K562 (cell line): ENCODE data around the gene SNRPA. TPM values are rescaled to one million over a fixed set of nuclear protein-coding genes. Genes with fewer than 3 reads are reported as not detected.

Source experiments
- ATAC-seq: fragments of 200-7000 bp; cut with Tn5 transposase; 3 replicates; pipeline ENCODE4 v1.9.1; 2020; ENCODE audit warnings: moderate library complexity
- BruUV-seq: library from RNA; stranded (reverse); fragments of 400-500 nt; replicated peaks from 2 replicates; lab custom pipeline; 2021; lab: Mats Ljungman, UMichigan
- CTCF ChIA-PET: fragments of 300-600 bp; formaldehyde crosslinking; extraction: SDS; loops from one replicate; lab custom pipeline; 2021; ENCODE audit warnings: low intra/inter-chr PET ratio; lab: Yijun Ruan, JAX
- POLR2A ChIA-PET: fragments of 300-600, 350-650 bp; sonication (Branson Sonifier 250); formaldehyde crosslinking; extraction: SDS; loops from one replicate; lab custom pipeline; 2021; ENCODE audit warnings: antibody characterized with exemption, inconsistent platforms; lab: Yijun Ruan, JAX
- DNase-seq, 4 experiments: peaks; one replicate each; pipeline versions ENCODE4 v3.0.0 to v3.0.0-alpha.2; 2011 to 2018; ENCODE audit warnings: low spot score in 3 of 4, mixed read lengths in 3 of 4; ENCODE audit errors: extremely low read depth in 1 of 4
- FAIRE-seq: peaks from 2 replicates; lab custom pipeline; 2011; peaks lifted over from hg19 to GRCh38; lab: Jason Lieb, UNC
- H2AFZ ChIP-seq: 2 replicates; pipeline ENCODE4 v1.6.0; 2011; ENCODE audit warnings: low read depth, low read length, control low read depth, inconsistent platforms
- H3K27ac ChIP-seq: fragments of 200-600 bp; 3 replicates; pipeline ENCODE4 v1.8.0; 2011; ENCODE audit warnings: low read depth, mild to moderate bottlenecking, control low read depth, inconsistent platforms, low read length, moderate library complexity, mixed read lengths; ENCODE audit errors: extremely low read depth
- H3K27me3 ChIP-seq, 2 experiments: fragments of 300-600 bp in 1 of 2; 2 replicates in 1 of 2; 3 replicates in 1 of 2; pipeline versions ENCODE4 v1.6.0 to v1.8.0; 2011; ENCODE audit warnings: inconsistent platforms in 2 of 2, low read length in 2 of 2, mild to moderate bottlenecking in 1 of 2, mixed read lengths in 1 of 2, moderate library complexity in 1 of 2; ENCODE audit not compliant: control insufficient read depth in 2 of 2, insufficient read depth in 2 of 2
- H3K36me3 ChIP-seq: fragments of 300-600 bp; 3 replicates; pipeline ENCODE4 v1.8.0; 2011; ENCODE audit warnings: mild to moderate bottlenecking, low read length, inconsistent platforms; ENCODE audit not compliant: control insufficient read depth, insufficient read depth
- H3K4me1 ChIP-seq, 2 experiments: fragments of 200-600 bp in 1 of 2; replicated peaks in 1 of 2; 2 replicates in 1 of 2; 3 replicates in 1 of 2; pipeline versions ENCODE4 v1.5.1 to v1.8.0; 2011; ENCODE audit warnings: inconsistent platforms in 2 of 2, low read length in 2 of 2, mild to moderate bottlenecking in 1 of 2, mixed read lengths in 1 of 2, moderate library complexity in 1 of 2; ENCODE audit not compliant: control insufficient read depth in 2 of 2, insufficient read depth in 2 of 2
- H3K4me2 ChIP-seq: 2 replicates; pipeline ENCODE4 v1.6.1; 2011; ENCODE audit warnings: low read length, control low read depth, inconsistent platforms, mixed read lengths; ENCODE audit not compliant: insufficient read depth
- H3K4me3 ChIP-seq: fragments of 200-600 bp; sonication (generic), shearing (Covaris generic); 2 replicates; pipeline ENCODE4 v1.5.1; 2016; ENCODE audit warnings: control low read depth, inconsistent platforms
- H3K79me2 ChIP-seq: fragments of 200-600 bp; 3 replicates; pipeline ENCODE4 v1.8.0; 2011; ENCODE audit warnings: low read length, inconsistent platforms; ENCODE audit not compliant: control insufficient read depth, insufficient read depth
- H3K9ac ChIP-seq, 2 experiments: 2 replicates each; pipeline versions ENCODE4 v1.6.0 to v1.6.1; 2011; ENCODE audit warnings: low read depth in 2 of 2, low read length in 2 of 2, control low read depth in 1 of 2, inconsistent platforms in 1 of 2, mild to moderate bottlenecking in 1 of 2, mixed read lengths in 1 of 2; ENCODE audit not compliant: insufficient read depth in 1 of 2
- H3K9me1 ChIP-seq: one replicate; pipeline ENCODE4 v1.6.0; 2011; ENCODE audit warnings: inconsistent platforms, mild to moderate bottlenecking, low read length, moderate library complexity; ENCODE audit not compliant: control insufficient read depth, insufficient read depth
- H3K9me3 ChIP-seq: replicated peaks from 2 replicates; pipeline ENCODE4 v1.5.1; 2011; ENCODE audit warnings: low read depth, low read length, inconsistent platforms; ENCODE audit not compliant: control insufficient read depth, insufficient read depth
- H4K20me1 ChIP-seq: replicated peaks from 2 replicates; pipeline ENCODE4 v1.6.1; 2011; ENCODE audit warnings: low read length, inconsistent platforms, mixed read lengths; ENCODE audit not compliant: control insufficient read depth, insufficient read depth
- CHD1 ChIP-seq: fragments of 200-600 bp; sonication (generic); IDR thresholded peaks from one replicate; pipeline ENCODE4 v1.6.1; 2012; ENCODE audit warnings: mild to moderate bottlenecking, moderate library complexity, low read length, inconsistent platforms
- CTCF ChIP-seq, 3 experiments: IDR thresholded peaks in 2 of 3; conservative IDR thresholded peaks in 1 of 3; 2 replicates each; pipeline ENCODE4 v1.5.1; 2011 to 2012; ENCODE audit warnings: low read length in 3 of 3, mild to moderate bottlenecking in 3 of 3, control low read depth in 2 of 3, improper control_type of control experiment in 1 of 3, inconsistent platforms in 1 of 3, low read depth in 1 of 3, mixed read lengths in 1 of 3, moderate library complexity in 1 of 3; ENCODE audit not compliant: insufficient read depth in 2 of 3
- GATAD2B ChIP-seq: fragments of 450-650 bp; IDR thresholded peaks from 2 replicates; pipeline ENCODE4 v1.6.1; 2017; ENCODE audit warnings: mild to moderate bottlenecking, borderline replicate concordance
- SAFB2 ChIP-seq: fragments of 200-400 bp; formaldehyde crosslinking; IDR thresholded peaks from 2 replicates; pipeline ENCODE4 v1.6.1; 2018; ENCODE audit warnings: borderline replicate concordance, low read length, low read depth, moderate library complexity; ENCODE audit not compliant: severe bottlenecking
- USF1 ChIP-seq: sonication (generic); formaldehyde crosslinking; IDR thresholded peaks from 2 replicates; pipeline ENCODE4 v1.9.0; 2022; ENCODE audit warnings: mild to moderate bottlenecking, missing genetic modification reagents
- ZNF121 ChIP-seq: sonication (generic); formaldehyde crosslinking; conservative IDR thresholded peaks from 2 replicates; pipeline ENCODE4 v1.8.0; 2022; ENCODE audit warnings: missing genetic modification reagents
- ZNF41 ChIP-seq: fragments of 250-450 bp; sonication (Bioruptor Pico); conservative IDR thresholded peaks from 2 replicates; pipeline ENCODE4 v1.4.0; 2020; ENCODE audit warnings: mild to moderate bottlenecking
- WGBS: fragments of 100-300 bp; shearing (Covaris generic); methylation state at CpG from one replicate; pipeline ENCODE4 v1.1.6; 2016; ENCODE audit warnings: low coverage, mixed read lengths; ENCODE audit not compliant: insufficient coverage; ENCODE audit errors: missing lambda C conversion rate; 5-methylcytosine and 5-hydroxymethylcytosine counted together
- in situ Hi-C: fragments of 300-500 bp; cut with MboI; formaldehyde crosslinking; loops from 4 replicates; pipeline ENCODE4 v1.15.0; 2018; ENCODE audit warnings: inconsistent platforms, mixed read lengths
- intact Hi-C: fragments of 100-400 bp; cut with micrococcal nuclease; formaldehyde crosslinking; loops from 2 replicates; pipeline ENCODE4 v1.14.2; 2022
- polyA plus RNA-seq, 8 experiments: library from polyadenylated mRNA; depleted of rRNA in 4 of 8; stranded (reverse) in 5 of 8; unstranded in 3 of 8; fragments of >200 nt; fragmentation: Nextera tagmentation in 2 of 8; fragmentation: Illumina TruSeq in 1 of 8; extraction: Ambion mirVana in 2 of 8; extraction: Trizol in 1 of 8; gene quantifications; 2 replicates each; pipeline versions ENCODE4 v1.2.1 to v1.2.3, GENCODE V29; 2011 to 2014; ENCODE audit warnings: inconsistent platforms in 1 of 8, missing spikeins in 1 of 8
- total RNA-seq, 7 experiments: library from RNA; depleted of rRNA in 6 of 7; stranded (reverse); fragments of >200 nt in 6 of 7; fragmentation: Illumina TruSeq in 2 of 7; extraction: Trizol in 2 of 7; gene quantifications; 2 replicates each; pipeline versions ENCODE4 v1.2.1 to v1.2.3, GENCODE V29; 2011 to 2021; ENCODE audit warnings: low replicate concordance in 1 of 7

Gene SNRPA
- total and polyA plus RNA-seq, 9 of the 15 experiments (the other 6 are each of a cell fraction or from before 2014, with no cell fraction given), result 16.3 to 311 (median 193) TPM

- no peak for FAIRE-seq
- Histone ChIP-seq H3K36me3 (peaks cover 13% of the 10 kb centered on the region; the same call in 2 of the 3 replicates), H3K4me2 (no peak overlapping the region), H3K9me3 (no peaks in the 10 kb centered on the region), H3K27me3 (no peaks in the 10 kb centered on the region), H3K79me2 (peaks cover 41% of the 10 kb centered on the region), H3K9me1 (no peaks in the 10 kb centered on the region), H3K4me1 (peaks cover 17 to 35% of the 10 kb centered on the region in 2 experiments), H3K4me3 (no peak overlapping the region), H2AFZ (no peak overlapping the region), H4K20me1 (0 out of 2 replicates have a peak, but pooled peaks cover 1% of the 10 kb centered on the region), H3K9ac (peak overlapping the region in 1 of 2 experiments; percentile 19; a peak in 1 of 4 replicates), H3K27ac (no peak overlapping the region)
- BruUV-seq, result no TSS peak
- ChIA-PET POLR2A (interaction anchor here (0.6 to 1.2 kb wide), 3 partner anchors 14 to 561 kb away, joined by 3 to 5 read pairs (median 3); partner anchors contain the start of gene RAB4B), CTCF (no interaction called here)
- 94% methylated on average over 7 of the region's 7 CpGs for WGBS
- TF ChIP-seq ZNF41 (CRISPR knock-in tag) (no peak), GATAD2B (no peak), CTCF (IDR thresholded peaks at IDR 0.05 in 2 of 3, conservative IDR thresholded peaks at IDR 0.05 in 1 of 3; ENCODE audit: insufficient read depth in 2 of 3, low read depth in 1 of 3, low read length in 3 of 3) (no peak), USF1 (CRISPR knock-in tag) (no peak), ZNF121 (CRISPR knock-in tag) (peak; percentile 40; the same call in 1 of the 2 replicates), SAFB2 (no peak), CHD1 (no peak)
- in situ Hi-C loops (no loop called here), intact Hi-C loops (no loop called here)
- ATAC-seq, result no peak
- no peak for DNase-seq
These were observed 3.5 kb upstream of the SNRPA start for GRCh38 chr19:40747536-40747935.
